ENCODE results near the gene TRAPPC14. TPM values are rescaled to one million over a fixed set of nuclear protein-coding genes. Genes with fewer than 3 reads are reported as not detected.
A peak's percentile ranks its signal among the peaks of the same experiment; 100 is the strongest.

TRAPPC14 gene
- total and polyA plus RNA-seq, 4 donors = 2.8 to 9.7 (median 5.2) TPM

GRCh38 chr7:100118388-100119071 lies 40.0 kb downstream of the TRAPPC14 start:
- H3K4me1 ChIP-seq (ENCODE audit: control insufficient read depth in 4 of 4, insufficient read depth in 4 of 4, low read length in 3 of 4) = peaks cover 3 to 26% (median 19%) of the 10 kb centered on the region in 4 donors
- peak overlapping the region; percentile 10 to 81 for H3K9ac ChIP-seq (ENCODE audit: low read depth in 1 of 2, low read length in 2 of 2)
- TF ChIP-seq TAF1 (conservative IDR thresholded peaks at IDR 0.05) = no peak
- TF ChIP-seq RAD21 (IDR thresholded peaks at IDR 0.05) = no peak
- TF ChIP-seq FOXA2 (IDR thresholded peaks at IDR 0.05) = no peak
- no peak for TF ChIP-seq JUND (IDR thresholded peaks at IDR 0.05)
- no peak for TF ChIP-seq ATF3 (IDR thresholded peaks at IDR 0.05)
- no peaks in the 10 kb centered on the region for H3K27me3 ChIP-seq (ENCODE audit: control insufficient read depth in 4 of 4, insufficient read depth in 4 of 4, low read length in 3 of 4)
- no peaks in the 10 kb centered on the region for H3K9me3 ChIP-seq (ENCODE audit: control insufficient read depth in 4 of 4, low read length in 3 of 4)
- no peak for DNase-seq (ENCODE audit: low spot score)
- H3K36me3 ChIP-seq (ENCODE audit: control insufficient read depth in 4 of 4, insufficient read depth in 3 of 4, low read depth in 1 of 4, low read length in 3 of 4) = peaks cover 0 to 4% (median 0%) of the 10 kb centered on the region in 4 donors
- H3K27ac ChIP-seq (ENCODE audit: low read depth in 1 of 2, low read length in 2 of 2) = peak overlapping the region in 1 of 2 donors; percentile 60
- peak overlapping the region; percentile 77 to 99 (median 95) for H3K4me3 ChIP-seq (ENCODE audit: low read depth in 1 of 3, low read length in 3 of 3)
- 21% methylated on average over 18 of the region's 18 CpGs for WGBS

- Histone ChIP-seq H3K36me3 (ENCODE audit: control insufficient read depth in 4 of 4, insufficient read depth in 3 of 4, low read depth in 1 of 4, low read length in 3 of 4) (peaks cover 2 to 25% (median 9%) of the 10 kb centered on the region in 4 donors), H3K4me1 (ENCODE audit: control insufficient read depth in 4 of 4, insufficient read depth in 4 of 4, low read length in 3 of 4) (peaks cover 3 to 18% (median 12%) of the 10 kb centered on the region in 4 donors), H3K9me3 (ENCODE audit: control insufficient read depth in 4 of 4, low read length in 3 of 4) (no peaks in the 10 kb centered on the region), H3K27me3 (ENCODE audit: control insufficient read depth in 4 of 4, insufficient read depth in 4 of 4, low read length in 3 of 4) (no peaks in the 10 kb centered on the region), H3K27ac (ENCODE audit: low read depth in 1 of 2, low read length in 2 of 2) (no peak overlapping the region), H3K4me3 (ENCODE audit: low read depth in 1 of 3, low read length in 3 of 3) (no peak overlapping the region), H3K9ac (ENCODE audit: low read depth in 1 of 2, low read length in 2 of 2) (no peak overlapping the region)
- 98% methylated on average over 7 of the region's 7 CpGs for WGBS
- TF ChIP-seq EGR1 (IDR thresholded peaks at IDR 0.05; ENCODE audit: low read depth in 2 of 2) = no peak
- no peak for TF ChIP-seq ATF3 (IDR thresholded peaks at IDR 0.05)
- no peak for TF ChIP-seq TAF1 (conservative IDR thresholded peaks at IDR 0.05)
- TF ChIP-seq YY1 (IDR thresholded peaks at IDR 0.05) = no peak
- no peak for TF ChIP-seq REST (IDR thresholded peaks at IDR 0.05)
- TF ChIP-seq CTCF (IDR thresholded peaks at IDR 0.05; ENCODE audit: low read depth, low read length, missing input control) = no peak
- TF ChIP-seq RAD21 (IDR thresholded peaks at IDR 0.05) = no peak
- no peak for TF ChIP-seq MAX (IDR thresholded peaks at IDR 0.05)
- no peak for TF ChIP-seq SP1 (IDR thresholded peaks at IDR 0.05)
- TF ChIP-seq HNF4A (conservative IDR thresholded peaks at IDR 0.05) = no peak
- TF ChIP-seq NR2F2 (IDR thresholded peaks at IDR 0.05) = no peak
- TF ChIP-seq RXRA (IDR thresholded peaks at IDR 0.05) = no peak
- TF ChIP-seq ZBTB33 (IDR thresholded peaks at IDR 0.05) = no peak
- DNase-seq (ENCODE audit: low spot score) = no peak
Observed at GRCh38 chr7:100115026-100115425, 43.5 kb downstream of the TRAPPC14 start.

Data from liver (tissue), 9 donors.